Measurements from ENCODE around the gene DYRK3.

Gene DYRK3

DNA sequence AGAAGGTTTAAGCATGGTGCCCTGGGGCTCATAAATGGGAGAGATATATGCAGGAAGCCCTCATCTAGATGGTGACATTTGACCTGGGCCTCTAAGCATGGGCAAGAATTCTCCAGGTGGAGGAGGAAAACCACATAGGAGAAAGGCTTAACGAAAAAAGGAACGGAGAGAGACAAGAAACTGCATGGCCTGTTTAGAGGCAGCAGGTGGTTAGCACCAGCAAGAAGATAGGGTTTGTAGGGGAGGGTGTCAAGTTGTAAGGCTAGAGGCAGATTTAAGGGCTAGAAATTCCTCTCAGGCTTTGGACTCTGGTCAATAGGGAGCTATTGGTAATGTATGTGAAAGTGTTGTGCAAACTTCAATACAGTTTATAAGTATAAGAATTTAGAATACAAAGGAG is 41.2 kb downstream of the DYRK3 start:
- H3K9ac ChIP-seq (ENCODE audit: low read length): no peak overlapping the region
- no peaks in the 10 kb centered on the region for H3K36me3 ChIP-seq (ENCODE audit: insufficient read depth, low read length)
- H3K27me3 ChIP-seq (ENCODE audit: control insufficient read depth in 1 of 2, insufficient read depth in 2 of 2, low read length in 2 of 2): no peaks in the 10 kb centered on the region
- H3K27ac ChIP-seq (ENCODE audit: low read depth, low read length): no peak overlapping the region
- H3K4me3 ChIP-seq (ENCODE audit: low read depth in 1 of 2, low read length in 2 of 2): no peak overlapping the region
- peaks cover 38% of the 10 kb centered on the region for H3K4me1 ChIP-seq (ENCODE audit: insufficient read depth, low read length)
- H3K9me3 ChIP-seq (ENCODE audit: low read length): no peaks in the 10 kb centered on the region

DNA sequence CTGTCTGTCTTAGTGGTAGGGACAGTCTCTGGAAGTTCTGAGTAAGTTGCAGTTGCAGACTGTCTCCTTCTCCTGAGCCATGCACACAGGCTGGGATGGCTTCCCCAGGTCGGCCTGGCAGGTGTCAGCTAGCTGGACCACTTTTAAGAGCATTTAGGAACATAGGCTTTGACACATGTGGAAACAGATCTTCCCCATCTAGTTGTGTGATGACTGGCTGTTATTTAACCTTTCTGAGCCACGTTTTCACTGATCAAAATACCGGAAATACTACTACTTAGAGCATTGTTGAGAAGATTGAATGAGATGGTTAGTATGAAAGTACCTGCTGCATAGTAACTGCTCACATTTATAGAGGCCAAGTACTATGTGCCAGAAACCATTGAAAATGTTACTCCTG is 43.2 kb downstream of the DYRK3 start:
- H3K27ac ChIP-seq (ENCODE audit: low read depth, low read length): no peak overlapping the region
- no peak overlapping the region for H3K9ac ChIP-seq (ENCODE audit: low read length)
- no peaks in the 10 kb centered on the region for H3K9me3 ChIP-seq (ENCODE audit: low read length)
- no peaks in the 10 kb centered on the region for H3K36me3 ChIP-seq (ENCODE audit: insufficient read depth, low read length)
- H3K4me1 ChIP-seq (ENCODE audit: insufficient read depth, low read length): peaks cover 25% of the 10 kb centered on the region
- no peaks in the 10 kb centered on the region for H3K27me3 ChIP-seq (ENCODE audit: control insufficient read depth in 1 of 2, insufficient read depth in 2 of 2, low read length in 2 of 2)
- H3K4me3 ChIP-seq (ENCODE audit: low read depth in 1 of 2, low read length in 2 of 2): no peak overlapping the region

DNA sequence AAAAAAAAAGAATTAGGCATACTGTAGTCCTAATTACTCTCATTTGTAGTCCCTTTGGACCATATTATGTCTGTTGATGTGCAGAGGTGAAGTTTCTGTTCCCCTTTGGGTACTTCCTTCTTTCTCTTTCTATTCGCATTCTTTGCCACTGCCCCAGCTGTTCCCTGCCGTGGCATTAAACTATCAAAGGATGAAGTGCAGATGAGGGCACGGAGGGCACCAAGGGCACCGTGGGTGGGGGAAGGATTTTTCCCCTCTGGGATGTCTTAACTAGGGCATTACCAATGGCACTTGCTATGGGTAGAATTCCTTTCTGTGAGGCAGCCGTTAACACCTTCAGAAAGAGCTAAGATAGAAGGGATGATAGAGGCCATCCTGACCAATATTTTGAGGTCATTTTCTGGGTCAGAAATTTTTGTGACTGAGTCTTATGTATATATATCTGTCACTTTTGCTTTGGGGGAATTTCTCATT is 44.4 kb downstream of the DYRK3 start:
- Histone ChIP-seq H3K27ac (ENCODE audit: low read depth, low read length) (no peak overlapping the region), H3K4me3 (ENCODE audit: low read depth in 1 of 2, low read length in 2 of 2) (no peak overlapping the region), H3K36me3 (ENCODE audit: insufficient read depth, low read length) (no peaks in the 10 kb centered on the region), H3K4me1 (ENCODE audit: insufficient read depth, low read length) (peaks cover 19% of the 10 kb centered on the region), H3K9me3 (ENCODE audit: low read length) (no peaks in the 10 kb centered on the region), H3K27me3 (ENCODE audit: control insufficient read depth in 1 of 2, insufficient read depth in 2 of 2, low read length in 2 of 2) (no peaks in the 10 kb centered on the region), H3K9ac (ENCODE audit: low read length) (no peak overlapping the region)

DNA sequence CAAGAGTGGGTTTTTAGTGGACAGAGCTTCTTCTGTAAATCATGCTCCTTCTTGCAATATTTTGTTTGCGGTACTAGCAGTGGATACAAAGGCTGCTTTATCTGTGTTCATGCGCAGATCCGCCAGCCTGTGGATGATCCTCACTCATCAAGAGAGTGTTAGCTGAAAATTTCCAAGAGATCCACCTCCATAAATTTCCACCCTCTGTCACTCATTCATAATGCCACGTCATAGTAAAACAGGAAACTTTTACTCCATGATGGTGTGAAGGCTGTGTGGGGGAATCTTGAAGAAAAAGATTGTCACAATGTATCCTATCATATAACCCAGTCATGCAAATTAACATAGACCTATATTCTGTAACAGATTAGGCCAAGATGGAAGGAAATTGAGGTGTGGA is 44.9 kb downstream of the DYRK3 start:
- Histone ChIP-seq H3K27ac (ENCODE audit: low read depth, low read length) (no peak overlapping the region), H3K9me3 (ENCODE audit: low read length) (no peaks in the 10 kb centered on the region), H3K36me3 (ENCODE audit: insufficient read depth, low read length) (no peaks in the 10 kb centered on the region)

DNA sequence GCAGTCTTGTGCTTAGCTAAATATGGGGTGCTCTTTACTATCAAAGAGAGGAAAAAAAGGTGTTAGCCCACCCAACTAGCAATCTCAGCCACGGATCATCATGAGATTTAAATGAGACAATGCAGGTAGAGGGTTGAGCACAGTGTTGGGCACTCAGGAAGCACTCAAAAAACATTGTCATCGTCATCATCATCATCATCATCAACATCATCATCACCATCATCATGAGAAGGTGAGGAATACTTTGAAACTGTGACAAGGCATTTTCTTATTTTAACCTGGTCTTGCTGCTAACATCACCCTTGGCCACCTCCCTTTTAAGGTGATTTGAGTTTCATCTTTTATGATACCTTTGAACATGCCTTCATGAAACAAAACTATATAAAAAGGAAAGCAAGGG is 46.0 kb downstream of the DYRK3 start:
- no peak overlapping the region for H3K27ac ChIP-seq (ENCODE audit: low read depth, low read length)
- H3K4me1 ChIP-seq (ENCODE audit: insufficient read depth, low read length): peaks cover 7% of the 10 kb centered on the region
- H3K9me3 ChIP-seq (ENCODE audit: low read length): no peaks in the 10 kb centered on the region
- no peak overlapping the region for H3K9ac ChIP-seq (ENCODE audit: low read length)
- no peaks in the 10 kb centered on the region for H3K36me3 ChIP-seq (ENCODE audit: insufficient read depth, low read length)
- no peaks in the 10 kb centered on the region for H3K27me3 ChIP-seq (ENCODE audit: control insufficient read depth in 1 of 2, insufficient read depth in 2 of 2, low read length in 2 of 2)
- H3K4me3 ChIP-seq (ENCODE audit: low read depth in 1 of 2, low read length in 2 of 2): no peak overlapping the region

More for the DNA sequence above, 44.9 kb downstream of the DYRK3 start:
- Histone ChIP-seq H3K9ac (ENCODE audit: low read length) (no peak overlapping the region), H3K27me3 (ENCODE audit: control insufficient read depth in 1 of 2, insufficient read depth in 2 of 2, low read length in 2 of 2) (no peaks in the 10 kb centered on the region), H3K4me3 (ENCODE audit: low read depth in 1 of 2, low read length in 2 of 2) (no peak overlapping the region), H3K4me1 (ENCODE audit: insufficient read depth, low read length) (peaks cover 14% of the 10 kb centered on the region)

DNA sequence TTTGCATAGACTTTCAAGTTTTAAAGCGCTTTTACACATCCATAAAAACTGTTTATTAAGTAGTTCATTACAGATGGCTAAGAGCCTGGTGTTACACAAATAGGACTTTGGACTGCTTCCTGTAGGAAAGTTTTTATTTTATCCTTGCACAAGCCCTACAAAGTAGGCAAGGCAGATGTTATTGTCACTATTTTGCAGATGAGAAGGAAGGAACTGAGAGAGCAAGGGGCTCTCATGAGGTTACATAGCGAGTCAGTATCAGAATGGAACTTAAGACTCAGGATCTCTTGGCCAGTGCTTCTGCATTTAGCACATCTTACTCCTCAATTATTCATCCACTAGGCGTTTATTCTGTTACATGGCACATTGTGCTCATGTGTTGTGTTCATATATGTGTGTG is 46.8 kb downstream of the DYRK3 start:
- Histone ChIP-seq H3K27ac (ENCODE audit: low read depth, low read length) (no peak overlapping the region), H3K9me3 (ENCODE audit: low read length) (no peaks in the 10 kb centered on the region), H3K36me3 (ENCODE audit: insufficient read depth, low read length) (no peaks in the 10 kb centered on the region), H3K4me3 (ENCODE audit: low read depth in 1 of 2, low read length in 2 of 2) (no peak overlapping the region), H3K27me3 (ENCODE audit: control insufficient read depth in 1 of 2, insufficient read depth in 2 of 2, low read length in 2 of 2) (no peaks in the 10 kb centered on the region), H3K4me1 (ENCODE audit: insufficient read depth, low read length) (peaks cover 14% of the 10 kb centered on the region), H3K9ac (ENCODE audit: low read length) (no peak overlapping the region)

DNA sequence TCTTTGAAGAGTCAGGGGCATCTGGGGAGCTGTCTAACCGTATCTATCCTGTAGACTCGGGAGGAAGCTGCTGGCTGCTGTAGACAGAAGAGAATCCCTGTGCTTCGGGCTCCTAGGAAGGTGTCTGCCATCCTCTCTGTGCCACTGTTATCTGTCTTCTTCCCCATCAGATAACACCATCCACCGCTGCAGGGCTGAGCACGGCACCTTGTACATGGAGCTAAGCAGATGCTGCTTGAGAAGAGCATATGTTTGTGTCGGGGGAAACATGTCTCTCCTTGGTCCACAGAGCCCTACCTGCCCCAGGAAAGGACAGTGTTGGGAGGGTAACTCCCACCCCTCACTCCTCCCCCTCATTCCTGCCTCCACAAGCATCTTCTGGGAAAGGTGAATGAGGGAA is 48.0 kb downstream of the DYRK3 start:
- no peak overlapping the region for H3K4me3 ChIP-seq (ENCODE audit: low read depth in 1 of 2, low read length in 2 of 2)
- H3K4me1 ChIP-seq (ENCODE audit: insufficient read depth, low read length): peaks cover 26% of the 10 kb centered on the region
- H3K27ac ChIP-seq (ENCODE audit: low read depth, low read length): no peak overlapping the region
- H3K9me3 ChIP-seq (ENCODE audit: low read length): no peaks in the 10 kb centered on the region
- H3K36me3 ChIP-seq (ENCODE audit: insufficient read depth, low read length): no peaks in the 10 kb centered on the region
- H3K9ac ChIP-seq (ENCODE audit: low read length): no peak overlapping the region
- H3K27me3 ChIP-seq (ENCODE audit: control insufficient read depth in 1 of 2, insufficient read depth in 2 of 2, low read length in 2 of 2): no peaks in the 10 kb centered on the region

DNA sequence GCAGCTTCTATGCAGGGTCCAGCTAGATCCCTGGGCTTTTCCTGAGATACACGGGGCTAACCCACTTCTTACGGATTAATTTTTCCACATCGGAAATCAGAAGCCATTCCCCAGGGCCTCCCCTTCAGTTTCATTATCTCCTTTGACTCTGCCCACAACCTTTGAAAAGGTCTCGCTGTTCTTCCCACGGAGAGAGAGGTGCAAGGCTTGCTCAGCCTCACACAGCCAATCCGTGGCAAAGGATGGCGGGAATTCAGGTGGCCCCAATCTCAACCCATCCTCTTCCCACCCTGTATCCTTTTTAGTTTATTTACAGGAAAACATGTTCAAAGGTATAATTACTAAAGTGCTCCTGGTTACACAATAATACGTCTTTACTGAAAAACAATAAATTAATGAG is 48.7 kb downstream of the DYRK3 start:
- H3K27ac ChIP-seq (ENCODE audit: low read depth, low read length): no peak overlapping the region
- H3K4me3 ChIP-seq (ENCODE audit: low read depth in 1 of 2, low read length in 2 of 2): no peak overlapping the region
- H3K4me1 ChIP-seq (ENCODE audit: insufficient read depth, low read length): peaks cover 33% of the 10 kb centered on the region
- no peaks in the 10 kb centered on the region for H3K9me3 ChIP-seq (ENCODE audit: low read length)
- no peak overlapping the region for H3K9ac ChIP-seq (ENCODE audit: low read length)
- H3K36me3 ChIP-seq (ENCODE audit: insufficient read depth, low read length): no peaks in the 10 kb centered on the region
- H3K27me3 ChIP-seq (ENCODE audit: control insufficient read depth in 1 of 2, insufficient read depth in 2 of 2, low read length in 2 of 2): no peaks in the 10 kb centered on the region

DNA sequence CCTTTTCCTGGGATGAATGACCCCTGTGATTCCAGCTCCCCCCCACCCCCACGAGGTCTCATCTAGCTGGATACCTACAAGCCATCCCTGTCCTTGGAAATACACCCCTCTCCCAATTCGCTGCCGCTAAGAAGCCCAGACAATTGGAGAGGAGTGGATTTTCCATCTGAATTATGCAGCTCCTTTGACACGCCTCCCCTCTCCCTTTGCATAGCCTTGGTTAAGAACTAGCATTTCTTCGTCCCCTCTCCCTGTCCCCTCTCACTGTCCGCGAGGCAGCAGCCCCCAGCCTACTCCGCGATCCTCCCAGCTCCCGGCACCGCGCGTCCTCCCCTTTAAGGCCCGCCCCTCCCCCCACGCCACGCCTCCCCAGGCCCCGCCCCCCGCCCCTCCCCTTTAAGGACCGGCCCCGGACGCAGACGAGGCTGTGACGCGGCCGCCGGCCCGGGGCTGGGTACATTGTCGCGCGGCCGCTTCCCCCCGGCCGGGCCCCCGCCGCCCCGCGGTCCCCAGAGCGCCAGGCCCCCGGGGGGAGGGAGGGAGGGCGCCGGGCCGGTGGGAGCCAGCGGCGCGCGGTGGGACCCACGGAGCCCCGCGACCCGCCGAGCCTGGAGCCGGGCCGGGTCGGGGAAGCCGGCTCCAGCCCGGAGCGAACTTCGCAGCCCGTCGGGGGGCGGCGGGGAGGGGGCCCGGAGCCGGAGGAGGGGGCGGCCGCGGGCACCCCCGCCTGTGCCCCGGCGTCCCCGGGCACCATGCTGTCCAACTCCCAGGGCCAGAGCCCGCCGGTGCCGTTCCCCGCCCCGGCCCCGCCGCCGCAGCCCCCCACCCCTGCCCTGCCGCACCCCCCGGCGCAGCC is 49.4 kb downstream of the DYRK3 start, which contains the start of gene MAPKAPK2:
Gene MAPKAPK2, plus strand, starts transcription at position 428 of the 856 bp plus-strand sequence. Its CDS starts 325 bp downstream, at position 753.
- no peaks in the 10 kb centered on the region for H3K9me3 ChIP-seq (ENCODE audit: low read length)
- peak within 1 kb of the TSS; percentile 97 for H3K9ac ChIP-seq (ENCODE audit: low read length)
- peaks cover 39% of the 10 kb centered on the region for H3K4me1 ChIP-seq (ENCODE audit: insufficient read depth, low read length)
- H3K27ac ChIP-seq (ENCODE audit: low read depth, low read length): peak within 1 kb of the TSS; percentile 93
- peak within 1 kb of the TSS; percentile 76 for H3K4me3 ChIP-seq (ENCODE audit: low read depth in 1 of 2, low read length in 2 of 2)
- no peaks in the 10 kb centered on the region for H3K27me3 ChIP-seq (ENCODE audit: control insufficient read depth in 1 of 2, insufficient read depth in 2 of 2, low read length in 2 of 2)
- no peaks in the 10 kb centered on the region for H3K36me3 ChIP-seq (ENCODE audit: insufficient read depth, low read length)

DNA sequence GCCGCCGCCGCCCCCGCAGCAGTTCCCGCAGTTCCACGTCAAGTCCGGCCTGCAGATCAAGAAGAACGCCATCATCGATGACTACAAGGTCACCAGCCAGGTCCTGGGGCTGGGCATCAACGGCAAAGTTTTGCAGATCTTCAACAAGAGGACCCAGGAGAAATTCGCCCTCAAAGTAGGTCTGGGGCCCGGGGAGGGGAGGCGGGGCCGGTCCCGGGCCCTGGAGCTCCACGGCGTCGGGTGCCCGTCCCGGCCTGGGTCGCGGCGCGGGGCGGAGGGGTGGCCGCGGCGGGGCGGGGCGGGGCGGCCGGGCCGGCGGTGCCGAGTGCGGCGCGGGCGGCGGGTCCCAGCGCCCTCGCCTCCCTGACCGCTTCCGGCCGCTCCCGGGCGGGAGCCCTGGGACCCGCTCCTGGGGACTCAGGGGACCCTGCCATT is 50.0 kb downstream of the DYRK3 start:
- H3K36me3 ChIP-seq (ENCODE audit: insufficient read depth, low read length): no peaks in the 10 kb centered on the region
- H3K9ac ChIP-seq (ENCODE audit: low read length): peak overlapping the region; percentile 97
- peak overlapping the region; percentile 76 for H3K4me3 ChIP-seq (ENCODE audit: low read depth in 1 of 2, low read length in 2 of 2)
- no peaks in the 10 kb centered on the region for H3K9me3 ChIP-seq (ENCODE audit: low read length)
- H3K4me1 ChIP-seq (ENCODE audit: insufficient read depth, low read length): peaks cover 45% of the 10 kb centered on the region
- no peaks in the 10 kb centered on the region for H3K27me3 ChIP-seq (ENCODE audit: control insufficient read depth in 1 of 2, insufficient read depth in 2 of 2, low read length in 2 of 2)
- peak overlapping the region; percentile 93 for H3K27ac ChIP-seq (ENCODE audit: low read depth, low read length)

DNA sequence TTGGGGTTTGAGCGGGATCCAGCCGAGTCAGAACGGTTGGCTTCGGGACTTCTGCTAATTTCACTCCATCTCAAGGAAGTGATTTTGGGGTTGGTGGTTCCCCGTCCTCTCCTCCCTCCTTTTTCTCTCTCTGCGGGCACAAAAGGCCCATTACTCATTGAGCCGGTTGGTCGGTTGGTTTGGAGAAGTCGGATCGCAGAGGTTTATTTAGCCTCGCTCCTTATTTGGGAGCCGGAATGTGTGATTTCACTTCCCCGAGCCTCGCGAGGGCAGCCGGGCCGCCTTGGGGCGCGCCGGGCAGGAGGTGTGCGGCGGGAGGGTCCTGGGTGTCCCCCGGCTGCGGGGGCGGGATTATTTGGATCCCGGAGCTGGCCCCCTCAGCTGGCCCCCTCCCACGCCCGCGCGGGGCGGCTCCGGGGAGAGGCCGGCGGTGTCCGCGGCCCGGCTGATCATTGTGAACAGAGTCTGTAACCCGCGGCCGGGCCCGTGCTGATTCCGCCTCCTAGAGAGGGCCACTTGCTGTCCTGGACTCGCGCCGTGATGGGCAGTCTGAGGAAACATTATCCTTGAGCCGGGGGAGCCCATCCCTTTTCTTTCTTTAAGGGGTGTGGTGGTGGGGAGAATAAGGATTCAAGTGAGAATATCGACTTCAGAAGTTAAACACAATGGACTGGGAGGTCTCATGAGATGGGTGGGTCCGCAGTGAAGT is 50.6 kb downstream of the DYRK3 start:
- peak overlapping the region; percentile 97 for H3K9ac ChIP-seq (ENCODE audit: low read length)

More for the DNA sequence above, 50.6 kb downstream of the DYRK3 start:
- Histone ChIP-seq H3K9me3 (ENCODE audit: low read length) (no peaks in the 10 kb centered on the region), H3K36me3 (ENCODE audit: insufficient read depth, low read length) (no peaks in the 10 kb centered on the region), H3K27ac (ENCODE audit: low read depth, low read length) (peak overlapping the region; percentile 93), H3K4me3 (ENCODE audit: low read depth in 1 of 2, low read length in 2 of 2) (peak overlapping the region; percentile 76), H3K27me3 (ENCODE audit: control insufficient read depth in 1 of 2, insufficient read depth in 2 of 2, low read length in 2 of 2) (no peaks in the 10 kb centered on the region), H3K4me1 (ENCODE audit: insufficient read depth, low read length) (peaks cover 51% of the 10 kb centered on the region)

Measured in muscle layer of colon (tissue), 2 donors.